Measurements from ENCODE around the gene PDLIM5.

DNA sequence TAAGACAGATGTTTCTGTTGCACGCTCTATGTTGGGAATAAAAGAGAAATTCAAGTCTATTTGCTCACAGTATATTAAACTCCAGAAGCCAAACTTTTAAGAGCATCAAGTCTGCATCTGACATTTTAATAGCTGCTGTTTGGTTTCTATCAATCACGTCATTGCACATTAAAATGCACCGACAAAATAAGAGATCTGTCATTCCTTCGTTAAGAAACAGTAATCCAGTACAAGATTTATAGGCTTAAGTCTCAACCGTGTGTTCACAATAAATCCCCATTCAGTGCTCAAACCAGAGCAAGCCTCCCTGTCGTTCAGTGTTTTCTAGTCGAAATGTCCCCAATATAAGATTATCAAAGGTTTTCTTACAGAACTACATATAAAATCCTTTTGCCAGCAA lies 217.0 kb downstream of the PDLIM5 start:
- TF ChIP-seq, protein P1, sequence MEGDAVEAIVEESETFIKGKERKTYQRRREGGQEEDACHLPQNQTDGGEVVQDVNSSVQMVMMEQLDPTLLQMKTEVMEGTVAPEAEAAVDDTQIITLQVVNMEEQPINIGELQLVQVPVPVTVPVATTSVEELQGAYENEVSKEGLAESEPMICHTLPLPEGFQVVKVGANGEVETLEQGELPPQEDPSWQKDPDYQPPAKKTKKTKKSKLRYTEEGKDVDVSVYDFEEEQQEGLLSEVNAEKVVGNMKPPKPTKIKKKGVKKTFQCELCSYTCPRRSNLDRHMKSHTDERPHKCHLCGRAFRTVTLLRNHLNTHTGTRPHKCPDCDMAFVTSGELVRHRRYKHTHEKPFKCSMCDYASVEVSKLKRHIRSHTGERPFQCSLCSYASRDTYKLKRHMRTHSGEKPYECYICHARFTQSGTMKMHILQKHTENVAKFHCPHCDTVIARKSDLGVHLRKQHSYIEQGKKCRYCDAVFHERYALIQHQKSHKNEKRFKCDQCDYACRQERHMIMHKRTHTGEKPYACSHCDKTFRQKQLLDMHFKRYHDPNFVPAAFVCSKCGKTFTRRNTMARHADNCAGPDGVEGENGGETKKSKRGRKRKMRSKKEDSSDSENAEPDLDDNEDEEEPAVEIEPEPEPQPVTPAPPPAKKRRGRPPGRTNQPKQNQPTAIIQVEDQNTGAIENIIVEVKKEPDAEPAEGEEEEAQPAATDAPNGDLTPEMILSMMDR (IDR thresholded peaks at IDR 0.05), result no peak
- no peak for TF ChIP-seq POLR2A (IDR thresholded peaks at IDR 0.05)

Data from prostate gland (tissue), 2 donors.